Anterior cingulate cortex (tissue), 58 donors: ENCODE results near the gene CDH23.

ENCODE experiments used
- DNase-seq, 58 donors: peaks; one replicate each; lab custom pipeline; 2025; lab: John Stamatoyannopoulos, UW

The CDH23 gene

GRCh38 chr10:71687480-71687879, 290.8 kb downstream of the CDH23 start:
- DNase-seq = peak in 1 of 58 donors; percentile 10

GRCh38 chr10:71688256-71688655, 291.5 kb downstream of the CDH23 start:
- no peak for DNase-seq

- no peak for DNase-seq
Measured at GRCh38 chr10:71690094-71690720, 293.5 kb downstream of the CDH23 start.

- no peak for DNase-seq
Measured at GRCh38 chr10:71691405-71691804, 294.7 kb downstream of the CDH23 start.

GRCh38 chr10:71692598-71693306, 296.0 kb downstream of the CDH23 start:
- no peak for DNase-seq

GRCh38 chr10:71693377-71693776, 296.7 kb downstream of the CDH23 start:
- DNase-seq = no peak

GRCh38 chr10:71694039-71694501, 297.4 kb downstream of the CDH23 start:
- DNase-seq = no peak

- DNase-seq = peak in 21 of 58 donors; percentile 5 to 47 (median 21)
Measured at GRCh38 chr10:71694567-71694968, 297.8 kb downstream of the CDH23 start.

- no peak for DNase-seq
Measured at GRCh38 chr10:71695502-71696476, 299.1 kb downstream of the CDH23 start.

- DNase-seq = peak in 24 of 58 donors; percentile 5 to 53 (median 25)
Measured at GRCh38 chr10:71696628-71697326, 300.1 kb downstream of the CDH23 start.

GRCh38 chr10:71697938-71698709, 301.4 kb downstream of the CDH23 start:
- DNase-seq = no peak

- DNase-seq = no peak
Measured at GRCh38 chr10:71698737-71699136, 302.0 kb downstream of the CDH23 start.

GRCh38 chr10:71700731-71701368, 304.1 kb downstream of the CDH23 start:
- no peak for DNase-seq

- DNase-seq = no peak
Measured at GRCh38 chr10:71701496-71702132, 304.9 kb downstream of the CDH23 start.

- no peak for DNase-seq
Measured at GRCh38 chr10:71703577-71703976, 306.9 kb downstream of the CDH23 start.

- DNase-seq = no peak
Measured at GRCh38 chr10:71704816-71705215, 308.1 kb downstream of the CDH23 start.

- no peak for DNase-seq
Measured at GRCh38 chr10:71705582-71705981, 308.9 kb downstream of the CDH23 start.
